Measurements from ENCODE around the gene SERPINE2. TPM values are rescaled to one million over a fixed set of nuclear protein-coding genes. Genes with fewer than 3 reads are reported as not detected.

SERPINE2 gene
- total RNA-seq, 4 donors from 2014 or later: 4.9 to 37.4 (median 15.8) TPM

- H3K36me3 ChIP-seq: no peaks in the 10 kb centered on the region
- no peak overlapping the region for H3K4me3 ChIP-seq
- peak overlapping the region in 1 of 4 donors; percentile 7 for H3K27ac ChIP-seq
- intact Hi-C loops (cut with DNase I; ENCODE audit: low total_unique reads): no loop called here
- no peaks in the 10 kb centered on the region for H3K27me3 ChIP-seq
- H3K9me3 ChIP-seq: no peaks in the 10 kb centered on the region
- TF ChIP-seq EP300 (IDR thresholded peaks at IDR 0.05; ENCODE audit: low read depth) (no peak), CTCF (IDR thresholded peaks at IDR 0.05) (no peak), POLR2AphosphoS5 (IDR thresholded peaks at IDR 0.05) (no peak), POLR2A (IDR thresholded peaks at IDR 0.05) (no peak)
- no peak for DNase-seq
- H3K4me1 ChIP-seq: peaks cover 9 to 73% (median 45%) of the 10 kb centered on the region in 4 donors
- 55 to 73% methylated on average over 5 to 6 of the region's 6 CpGs for WGBS, 2 donors (ENCODE audit: low coverage in 1 of 2)
- in situ Hi-C loops (cut with MboI; ENCODE audit: low pct_ligation_motif_present in 1 of 4, low pct_unique_long_range_greater_than_20kb in 1 of 4, low sequenced_read_pairs in 3 of 4): no loop called here
These were observed 106.0 kb downstream of the SERPINE2 start for GRCh38 chr2:223932816-223933800.

DNA sequence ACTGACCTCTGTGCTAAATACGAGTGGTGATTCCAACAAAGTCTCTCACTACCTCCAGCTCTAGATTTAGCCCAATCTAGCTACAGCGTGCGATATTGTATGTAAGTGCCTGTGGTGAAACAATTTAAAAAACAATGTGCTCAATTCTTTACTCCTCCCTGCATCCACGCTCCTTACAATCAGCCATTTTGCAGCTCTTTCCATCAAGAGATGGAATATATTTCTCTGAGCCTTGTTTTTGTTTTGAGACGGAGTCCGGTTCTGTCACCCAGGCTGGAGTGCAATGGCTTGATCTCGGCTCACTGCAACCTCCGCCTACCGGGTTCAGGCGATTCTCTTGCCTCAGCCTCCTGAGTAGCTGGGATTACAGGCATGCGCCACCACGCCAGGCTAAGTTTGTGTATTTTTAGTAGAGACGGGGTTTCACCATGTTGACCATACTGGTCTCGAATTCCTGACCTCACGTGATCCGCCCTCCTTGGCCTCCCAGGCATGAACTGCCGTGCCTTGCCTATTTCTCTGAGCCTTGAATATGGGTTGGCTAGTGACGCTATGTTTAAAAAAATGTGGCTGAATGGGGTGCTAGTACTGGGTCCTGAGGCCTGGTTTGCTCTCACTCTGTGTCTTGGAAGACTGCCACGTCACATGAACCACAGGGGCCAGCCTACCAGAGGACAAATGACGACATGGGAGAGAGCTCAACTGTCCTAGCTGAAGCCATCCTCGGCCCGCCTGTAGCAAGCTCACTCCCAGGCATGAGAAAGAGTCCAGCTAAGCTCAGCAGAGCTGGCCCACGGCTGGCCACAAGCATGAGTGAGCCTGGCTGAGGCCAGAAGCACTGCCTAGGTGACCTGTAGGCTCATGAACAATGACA is 108.7 kb downstream of the SERPINE2 start:
- H3K4me3 ChIP-seq: no peak overlapping the region
- in situ Hi-C loops (cut with MboI; ENCODE audit: low pct_ligation_motif_present in 1 of 4, low pct_unique_long_range_greater_than_20kb in 1 of 4, low sequenced_read_pairs in 3 of 4): no loop called here
- peak; percentile 33 for DNase-seq
- no peaks in the 10 kb centered on the region for H3K36me3 ChIP-seq
- peaks cover 4 to 52% (median 30%) of the 10 kb centered on the region in 4 donors for H3K4me1 ChIP-seq
- peak overlapping the region in 3 of 4 donors; percentile 10 to 55 (median 35) for H3K27ac ChIP-seq
- H3K9me3 ChIP-seq: peaks cover 0 to 5% of the 10 kb centered on the region in 2 donors
- 76 to 83% methylated on average over 9 to 23 of the region's 23 CpGs for WGBS, 2 donors (ENCODE audit: low coverage in 1 of 2)
- intact Hi-C loops (cut with DNase I; ENCODE audit: low total_unique reads): no loop called here
- TF ChIP-seq POLR2A (IDR thresholded peaks at IDR 0.05): no peak
- no peak for TF ChIP-seq POLR2AphosphoS5 (IDR thresholded peaks at IDR 0.05)
- no peak for TF ChIP-seq CTCF (IDR thresholded peaks at IDR 0.05)
- no peak for TF ChIP-seq EP300 (IDR thresholded peaks at IDR 0.05; ENCODE audit: low read depth)
- no peaks in the 10 kb centered on the region for H3K27me3 ChIP-seq

GRCh38 chr2:223929571-223930102 is 109.4 kb downstream of the SERPINE2 start:
- H3K4me1 ChIP-seq: peaks cover 4 to 47% (median 27%) of the 10 kb centered on the region in 4 donors
- WGBS, 2 donors (ENCODE audit: low coverage in 1 of 2): 30 to 34% methylated on average over 4 of the region's 4 CpGs
- no peaks in the 10 kb centered on the region for H3K36me3 ChIP-seq
- no peaks in the 10 kb centered on the region for H3K27me3 ChIP-seq
- intact Hi-C loops (cut with DNase I; ENCODE audit: low total_unique reads): no loop called here
- in situ Hi-C loops (cut with MboI; ENCODE audit: low pct_ligation_motif_present in 1 of 4, low pct_unique_long_range_greater_than_20kb in 1 of 4, low sequenced_read_pairs in 3 of 4): no loop called here
- DNase-seq: no peak
- peaks cover 0 to 5% of the 10 kb centered on the region in 2 donors for H3K9me3 ChIP-seq
- H3K27ac ChIP-seq: peak overlapping the region in 3 of 4 donors; percentile 10 to 55 (median 35)
- H3K4me3 ChIP-seq: no peak overlapping the region
- TF ChIP-seq POLR2AphosphoS5 (IDR thresholded peaks at IDR 0.05): no peak
- no peak for TF ChIP-seq EP300 (IDR thresholded peaks at IDR 0.05; ENCODE audit: low read depth)
- TF ChIP-seq POLR2A (IDR thresholded peaks at IDR 0.05): no peak

- peaks cover 0 to 5% of the 10 kb centered on the region in 2 donors for H3K9me3 ChIP-seq
- H3K27me3 ChIP-seq: no peaks in the 10 kb centered on the region
- 86 to 88% methylated on average over 3 to 7 of the region's 7 CpGs for WGBS, 2 donors (ENCODE audit: low coverage in 1 of 2)
- H3K4me3 ChIP-seq: no peak overlapping the region
- TF ChIP-seq POLR2AphosphoS5 (IDR thresholded peaks at IDR 0.05) (no peak), POLR2A (IDR thresholded peaks at IDR 0.05) (no peak), EP300 (IDR thresholded peaks at IDR 0.05; ENCODE audit: low read depth) (no peak), CTCF (IDR thresholded peaks at IDR 0.05) (no peak)
- peak overlapping the region in 3 of 4 donors; percentile 21 to 39 (median 24) for H3K27ac ChIP-seq
- no peak for DNase-seq
- H3K4me1 ChIP-seq: peaks cover 4 to 41% (median 21%) of the 10 kb centered on the region in 4 donors
- H3K36me3 ChIP-seq: no peaks in the 10 kb centered on the region
- intact Hi-C loops (cut with DNase I; ENCODE audit: low total_unique reads) (no loop called here), in situ Hi-C loops (cut with MboI; ENCODE audit: low pct_ligation_motif_present in 1 of 4, low pct_unique_long_range_greater_than_20kb in 1 of 4, low sequenced_read_pairs in 3 of 4) (no loop called here)
These were observed 110.7 kb downstream of the SERPINE2 start for GRCh38 chr2:223928113-223929006.
